ENCODE data around the gene SPON1. TPM values are rescaled to one million over a fixed set of nuclear protein-coding genes. Genes with fewer than 3 reads are reported as not detected.

SPON1 gene
- total RNA-seq, 2 experiments from 2014 or later, result 2.1 to 2.2 TPM

DNA sequence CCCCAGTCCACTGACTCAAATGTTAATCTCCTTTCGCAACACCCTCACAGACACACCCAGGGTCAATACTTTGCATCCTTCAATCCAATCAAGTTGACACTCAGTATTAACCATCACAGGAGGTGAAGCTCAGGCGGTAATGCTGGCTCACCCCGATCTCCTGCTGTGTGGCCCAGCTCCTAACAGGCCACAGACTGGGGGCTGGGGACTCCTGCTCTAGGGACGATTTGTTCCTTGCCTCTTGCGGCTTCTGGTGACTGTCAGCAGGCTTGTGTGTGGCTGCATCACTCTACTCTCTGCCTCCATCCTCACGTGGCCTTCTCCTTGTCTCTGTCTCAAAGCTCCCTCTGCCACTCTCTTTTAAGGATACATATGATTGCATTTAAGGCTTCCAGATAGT is 45.0 kb downstream of the SPON1 start:
- Mint-ChIP-seq H3K9me3 (peaks cover 3% of the 10 kb centered on the region), H3K4me3 (no peak overlapping the region), H3K36me3 (ENCODE audit: low read depth) (no peaks in the 10 kb centered on the region), H3K27me3 (no peaks in the 10 kb centered on the region), H3K4me1 (ENCODE audit: low read depth) (no peaks in the 10 kb centered on the region), H3K27ac (no peak overlapping the region)
- H3K9me3 ChIP-seq (ENCODE audit: control insufficient read depth in 1 of 2, insufficient read depth in 1 of 2, low read length in 2 of 2), result no peaks in the 10 kb centered on the region
- ATAC-seq (ENCODE audit: poor library complexity) (no peak), DNase-seq (no peak)
- peaks cover 0 to 5% of the 10 kb centered on the region in 2 experiments for H3K27me3 ChIP-seq (ENCODE audit: control insufficient read depth in 1 of 2, insufficient read depth in 2 of 2, low read length in 2 of 2)
- TF ChIP-seq, protein P1, sequence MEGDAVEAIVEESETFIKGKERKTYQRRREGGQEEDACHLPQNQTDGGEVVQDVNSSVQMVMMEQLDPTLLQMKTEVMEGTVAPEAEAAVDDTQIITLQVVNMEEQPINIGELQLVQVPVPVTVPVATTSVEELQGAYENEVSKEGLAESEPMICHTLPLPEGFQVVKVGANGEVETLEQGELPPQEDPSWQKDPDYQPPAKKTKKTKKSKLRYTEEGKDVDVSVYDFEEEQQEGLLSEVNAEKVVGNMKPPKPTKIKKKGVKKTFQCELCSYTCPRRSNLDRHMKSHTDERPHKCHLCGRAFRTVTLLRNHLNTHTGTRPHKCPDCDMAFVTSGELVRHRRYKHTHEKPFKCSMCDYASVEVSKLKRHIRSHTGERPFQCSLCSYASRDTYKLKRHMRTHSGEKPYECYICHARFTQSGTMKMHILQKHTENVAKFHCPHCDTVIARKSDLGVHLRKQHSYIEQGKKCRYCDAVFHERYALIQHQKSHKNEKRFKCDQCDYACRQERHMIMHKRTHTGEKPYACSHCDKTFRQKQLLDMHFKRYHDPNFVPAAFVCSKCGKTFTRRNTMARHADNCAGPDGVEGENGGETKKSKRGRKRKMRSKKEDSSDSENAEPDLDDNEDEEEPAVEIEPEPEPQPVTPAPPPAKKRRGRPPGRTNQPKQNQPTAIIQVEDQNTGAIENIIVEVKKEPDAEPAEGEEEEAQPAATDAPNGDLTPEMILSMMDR (IDR thresholded peaks at IDR 0.05), result no peak
- no peaks in the 10 kb centered on the region for H3K4me1 ChIP-seq (ENCODE audit: insufficient read depth, low read length)
- H3K27ac ChIP-seq (ENCODE audit: low read depth in 1 of 2, low read length in 2 of 2), result no peak overlapping the region
- intact Hi-C loops (cut with DNase I, micrococcal nuclease), result no loop called here
- POLR2A ChIA-PET, result no interaction called here
- CTCF ChIA-PET, result no interaction called here
- H3K4me3 ChIP-seq (ENCODE audit: low read length), result no peak overlapping the region
- no peaks in the 10 kb centered on the region for H3K36me3 ChIP-seq (ENCODE audit: insufficient read depth, low read length)

DNA sequence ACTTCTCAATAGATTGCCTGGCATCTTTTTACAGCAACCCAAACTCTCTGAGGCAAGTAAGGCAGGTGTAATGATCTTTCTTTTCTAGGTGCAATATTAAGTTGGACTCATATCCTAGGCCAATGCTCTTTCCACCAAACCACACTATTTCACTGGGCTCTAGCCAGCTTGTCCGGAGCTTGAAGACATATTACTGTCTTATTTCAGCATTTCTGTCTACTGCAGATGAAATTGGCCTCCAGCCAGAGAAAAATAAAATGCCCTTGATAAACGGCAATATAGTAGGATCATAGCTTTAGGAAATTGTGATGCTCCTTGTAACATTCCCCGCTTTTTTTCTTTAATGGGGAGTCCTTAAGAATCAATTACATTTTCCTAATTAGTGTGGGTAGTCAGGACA is 48.1 kb downstream of the SPON1 start:
- ATAC-seq (ENCODE audit: poor library complexity), result no peak
- H3K27me3 Mint-ChIP-seq, result no peaks in the 10 kb centered on the region
- no peak overlapping the region for H3K4me3 ChIP-seq (ENCODE audit: low read length)
- POLR2A ChIA-PET, result interaction anchor here (1.2 kb wide), 1 partner anchor 10 kb away, joined by 4 read pairs; no protein-coding TSS in a partner anchor
- TF ChIP-seq, protein P1 (IDR thresholded peaks at IDR 0.05), result no peak
- H3K9me3 Mint-ChIP-seq, result no peaks in the 10 kb centered on the region
- H3K4me1 ChIP-seq (ENCODE audit: insufficient read depth, low read length), result no peaks in the 10 kb centered on the region
- no peaks in the 10 kb centered on the region for H3K27me3 ChIP-seq (ENCODE audit: control insufficient read depth in 1 of 2, insufficient read depth in 2 of 2, low read length in 2 of 2)
- H3K4me1 Mint-ChIP-seq (ENCODE audit: low read depth), result no peaks in the 10 kb centered on the region
- H3K9me3 ChIP-seq (ENCODE audit: control insufficient read depth in 1 of 2, insufficient read depth in 1 of 2, low read length in 2 of 2), result no peaks in the 10 kb centered on the region
- no peak overlapping the region for H3K4me3 Mint-ChIP-seq
- no peak overlapping the region for H3K27ac ChIP-seq (ENCODE audit: low read depth in 1 of 2, low read length in 2 of 2)
- CTCF ChIA-PET, result no interaction called here
- H3K27ac Mint-ChIP-seq, result no peak overlapping the region
- DNase-seq, result no peak
- intact Hi-C loops (cut with DNase I, micrococcal nuclease), result no loop called here
- no peaks in the 10 kb centered on the region for H3K36me3 ChIP-seq (ENCODE audit: insufficient read depth, low read length)
- no peaks in the 10 kb centered on the region for H3K36me3 Mint-ChIP-seq (ENCODE audit: low read depth)

DNA sequence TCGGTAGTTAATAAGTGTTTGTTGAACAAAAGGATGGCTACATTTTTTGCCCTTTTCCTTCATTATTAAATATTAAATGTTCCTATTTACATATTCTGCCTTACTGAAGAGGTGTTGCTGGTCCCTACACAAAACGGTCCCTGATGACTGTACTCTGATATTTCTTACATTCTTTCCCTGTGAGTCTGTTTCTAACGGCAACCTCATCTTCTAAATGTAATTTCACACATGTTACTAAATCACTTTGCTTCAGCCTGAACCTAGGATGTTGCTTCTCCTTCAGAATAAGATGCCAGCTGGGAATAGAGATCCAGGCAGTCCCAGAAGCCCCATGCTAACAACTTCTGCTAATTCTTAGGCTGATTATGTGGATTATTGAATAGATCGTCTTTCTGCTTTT is 50.3 kb downstream of the SPON1 start:
- Mint-ChIP-seq H3K27me3 (no peaks in the 10 kb centered on the region), H3K4me3 (no peak overlapping the region), H3K9me3 (no peaks in the 10 kb centered on the region), H3K4me1 (ENCODE audit: low read depth) (no peaks in the 10 kb centered on the region), H3K27ac (no peak overlapping the region), H3K36me3 (ENCODE audit: low read depth) (no peaks in the 10 kb centered on the region)
- ATAC-seq (ENCODE audit: poor library complexity) (no peak), DNase-seq (no peak)
- H3K4me3 ChIP-seq (ENCODE audit: low read length), result no peak overlapping the region
- no peaks in the 10 kb centered on the region for H3K4me1 ChIP-seq (ENCODE audit: insufficient read depth, low read length)
- no peaks in the 10 kb centered on the region for H3K9me3 ChIP-seq (ENCODE audit: control insufficient read depth in 1 of 2, insufficient read depth in 1 of 2, low read length in 2 of 2)
- TF ChIP-seq, protein P1 (IDR thresholded peaks at IDR 0.05), result no peak
- POLR2A ChIA-PET, result no interaction called here
- intact Hi-C loops (cut with DNase I, micrococcal nuclease), result no loop called here
- CTCF ChIA-PET, result no interaction called here
- H3K36me3 ChIP-seq (ENCODE audit: insufficient read depth, low read length), result no peaks in the 10 kb centered on the region
- H3K27me3 ChIP-seq (ENCODE audit: control insufficient read depth in 1 of 2, insufficient read depth in 2 of 2, low read length in 2 of 2), result no peaks in the 10 kb centered on the region
- no peak overlapping the region for H3K27ac ChIP-seq (ENCODE audit: low read depth in 1 of 2, low read length in 2 of 2)
